HCT116 (cell line): ENCODE measurements around the gene FBXL7. TPM values are rescaled to one million over a fixed set of nuclear protein-coding genes. Genes with fewer than 3 reads are reported as not detected.

Experiments
- ATAC-seq: fragments of 200-7000 bp; cut with Tn5 transposase; 2 replicates; pipeline ENCODE4 v1.9.1; 2020; ENCODE audit warnings: mild to moderate bottlenecking, moderate library complexity
- BruUV-seq: library from RNA; stranded (reverse); fragments of 400-500 nt; replicated peaks from 2 replicates; lab custom pipeline; 2021; lab: Mats Ljungman, UMichigan
- CTCF ChIA-PET: fragments of 300-600 bp; sonication (Branson Sonifier 250); formaldehyde crosslinking; loops from one replicate; lab custom pipeline; 2021; ENCODE audit warnings: antibody characterized with exemption; lab: Charles Lee
- POLR2A ChIA-PET: fragments of 300-600, 350-600 bp; sonication (Branson Sonifier 250); formaldehyde crosslinking; loops from one replicate; lab custom pipeline; 2021; ENCODE audit warnings: antibody characterized with exemption; lab: Charles Lee
- RAD21 ChIA-PET, 2 experiments: fragments of 300-600 bp; sonication (Branson Sonifier 250); formaldehyde crosslinking; loops; one replicate each; lab custom pipeline; 2023; ENCODE audit warnings: low total read pairs in 2 of 2; ENCODE audit not compliant: uncharacterized antibody in 2 of 2, unreplicated experiment in 2 of 2, low non-redundant PET in 1 of 2; lab: Charles Lee
- DNase-seq: peaks from one replicate; pipeline ENCODE4 v3.0.0-alpha.2; 2010; ENCODE audit warnings: low read depth, low spot score
- H2AFZ ChIP-seq: fragments of 200-600 bp; shearing (Covaris generic), sonication (generic); 2 replicates; pipeline ENCODE4 v1.6.1; 2017; ENCODE audit warnings: low read depth, mixed run types, mixed read lengths, antibody characterized with exemption, low read length; ENCODE audit not compliant: poor library complexity, severe bottlenecking
- H3K27ac ChIP-seq: 2 replicates; pipeline ENCODE4 v1.5.1; 2012; ENCODE audit warnings: low read depth, low read length
- H3K27me3 ChIP-seq: fragments of 200-600 bp; sonication (generic); 2 replicates; pipeline ENCODE4 v1.6.1; 2016; ENCODE audit warnings: mixed run types, low read length, mixed read lengths; ENCODE audit not compliant: insufficient read depth
- H3K36me3 ChIP-seq, 2 experiments: fragments of 200-500 bp in 1 of 2; fragments of 200-600 bp in 1 of 2; sonication (Bioruptor generic) in 1 of 2; sonication (generic) in 1 of 2; 2 replicates each; pipeline versions ENCODE4 v1.5.1 to v1.6.1; 2014 to 2016; ENCODE audit warnings: low read length in 2 of 2, inconsistent platforms in 1 of 2, mixed read lengths in 1 of 2, mixed run types in 1 of 2; ENCODE audit not compliant: insufficient read depth in 2 of 2, control insufficient read depth in 1 of 2
- H3K4me1 ChIP-seq, 2 experiments: fragments of 200-600 bp in 1 of 2; sonication (generic) in 1 of 2; 2 replicates each; pipeline versions ENCODE4 v1.5.1 to v1.6.1; 2012 to 2017; ENCODE audit warnings: low read length in 2 of 2, inconsistent platforms in 1 of 2, mild to moderate bottlenecking in 1 of 2, mixed read lengths in 1 of 2, mixed run types in 1 of 2, moderate library complexity in 1 of 2; ENCODE audit not compliant: insufficient read depth in 2 of 2, control insufficient read depth in 1 of 2
- H3K4me2 ChIP-seq: fragments of 200-600 bp; sonication (generic); 2 replicates; pipeline ENCODE4 v1.6.1; 2017; ENCODE audit warnings: mixed run types, low read length, mixed read lengths
- H3K4me3 ChIP-seq, 2 experiments: fragments of 200-600 bp in 1 of 2; sonication (generic) in 1 of 2; replicated peaks in 1 of 2; 2 replicates each; pipeline ENCODE4 v1.5.1; 2011 to 2016; ENCODE audit warnings: low read length in 2 of 2, control low read depth in 1 of 2, low read depth in 1 of 2, mild to moderate bottlenecking in 1 of 2, mixed read lengths in 1 of 2, mixed run types in 1 of 2
- H3K79me2 ChIP-seq: fragments of 200-600 bp; sonication (generic); 2 replicates; pipeline ENCODE4 v1.6.1; 2017; ENCODE audit warnings: mild to moderate bottlenecking, mixed run types, low read length, moderate library complexity, mixed read lengths; ENCODE audit not compliant: insufficient read depth
- H3K9ac ChIP-seq: fragments of 200-600 bp; sonication (generic); 2 replicates; pipeline ENCODE4 v1.6.1; 2016; ENCODE audit warnings: low read length, mixed read lengths
- H3K9me2 ChIP-seq: fragments of 200-600 bp; sonication (generic), shearing (Covaris generic); 2 replicates; pipeline ENCODE4 v1.6.1; 2017; ENCODE audit warnings: mixed run types, mild to moderate bottlenecking, moderate library complexity; ENCODE audit not compliant: insufficient read depth
- H3K9me3 ChIP-seq, 2 experiments: fragments of 200-500 bp in 1 of 2; fragments of 200-600 bp in 1 of 2; sonication (Bioruptor generic) in 1 of 2; sonication (generic) in 1 of 2; 2 replicates each; pipeline ENCODE4 v1.6.1; 2014 to 2017; ENCODE audit warnings: low read length in 2 of 2, mixed read lengths in 2 of 2, inconsistent platforms in 1 of 2, low read depth in 1 of 2, mild to moderate bottlenecking in 1 of 2, mixed run types in 1 of 2, moderate library complexity in 1 of 2; ENCODE audit not compliant: control insufficient read depth in 1 of 2, insufficient read depth in 1 of 2
- H4K20me1 ChIP-seq: fragments of 200-600 bp; sonication (generic), shearing (Covaris generic); 2 replicates; pipeline ENCODE4 v1.6.1; 2017; ENCODE audit warnings: mixed run types, mild to moderate bottlenecking, moderate library complexity; ENCODE audit not compliant: insufficient read depth
- CEBPB ChIP-seq: IDR thresholded peaks from 2 replicates; pipeline ENCODE4 v1.6.1; 2012; ENCODE audit warnings: low read depth
- CTCF ChIP-seq, 3 experiments: fragments of 200-600 bp in 1 of 3; sonication (generic) in 1 of 3; IDR thresholded peaks in 2 of 3; conservative IDR thresholded peaks in 1 of 3; 2 replicates each; pipeline ENCODE4 v1.5.1; 2012 to 2017; ENCODE audit warnings: low read depth in 2 of 3, low read length in 2 of 3, antibody characterized with exemption in 1 of 3, borderline replicate concordance in 1 of 3, control low read depth in 1 of 3, mild to moderate bottlenecking in 1 of 3, mixed read lengths in 1 of 3, mixed run types in 1 of 3, moderate library complexity in 1 of 3; ENCODE audit not compliant: insufficient read depth in 1 of 3
- ELF1 ChIP-seq: IDR thresholded peaks from 2 replicates; pipeline ENCODE4 v1.6.1; 2012; ENCODE audit warnings: low read depth, borderline replicate concordance
- EZH2phosphoT487 ChIP-seq: fragments of 200-600 bp; IDR thresholded peaks from 2 replicates; pipeline ENCODE4 v1.6.1; 2018; ENCODE audit warnings: antibody characterized with exemption, borderline replicate concordance
- FOSL1 ChIP-seq: IDR thresholded peaks from 2 replicates; pipeline ENCODE4 v1.6.1; 2012; ENCODE audit warnings: low read depth
- JUND ChIP-seq: IDR thresholded peaks from 2 replicates; pipeline ENCODE4 v1.6.1; 2012
- POLR2A ChIP-seq: IDR thresholded peaks from 2 replicates; pipeline ENCODE4 v1.7.0; 2011; ENCODE audit warnings: borderline replicate concordance; ENCODE audit not compliant: insufficient read depth, insufficient read length; ENCODE audit errors: extremely low read depth
- REST ChIP-seq: IDR thresholded peaks from 2 replicates; pipeline ENCODE4 v1.6.1; 2012; ENCODE audit warnings: low read depth
- SP1 ChIP-seq: IDR thresholded peaks from 2 replicates; pipeline ENCODE4 v1.6.1; 2012; ENCODE audit warnings: low read depth
- SRF ChIP-seq: IDR thresholded peaks from 2 replicates; pipeline ENCODE4 v1.6.1; 2012; ENCODE audit warnings: low read depth
- TCF7L2 ChIP-seq: IDR thresholded peaks from 2 replicates; pipeline ENCODE4 v1.7.0; 2011; ENCODE audit warnings: borderline replicate concordance, inconsistent platforms; ENCODE audit not compliant: insufficient read depth, insufficient read length; ENCODE audit errors: extremely low read depth
- ZFX ChIP-seq: fragments of 450-650 bp; IDR thresholded peaks from 2 replicates; pipeline ENCODE4 v1.6.1; 2017
- intact Hi-C: fragments of 100-400 bp; cut with micrococcal nuclease; formaldehyde crosslinking; loops from 2 replicates; pipeline ENCODE4 v1.10.0; 2022
- total RNA-seq: library from RNA; stranded (reverse); gene quantifications from one replicate; pipeline ENCODE4 v1.2.1, GENCODE V29; 2021; ENCODE audit not compliant: unreplicated experiment
- TF ChIP-seq, protein P1 (sequence below): IDR thresholded peaks from 2 replicates; pipeline ENCODE4 v1.6.1; 2011; ENCODE audit warnings: mild to moderate bottlenecking, low read length, moderate library complexity; ENCODE audit not compliant: insufficient replicate concordance; ENCODE audit errors: extremely low read depth

Gene FBXL7
- total RNA-seq, 1 experiment from 2014 or later = 0.05 TPM

- TF ChIP-seq POLR2A (no peak), TCF7L2 (no peak), REST (no peak), JUND (no peak), SP1 (no peak), FOSL1 (no peak), EZH2phosphoT487 (no peak), CTCF (IDR thresholded peaks at IDR 0.05 in 2 of 3, conservative IDR thresholded peaks at IDR 0.05 in 1 of 3; ENCODE audit: borderline replicate concordance in 1 of 3, insufficient read depth in 1 of 3, low read depth in 2 of 3, low read length in 2 of 3) (no peak), ELF1 (no peak), CEBPB (no peak), ZFX (no peak), SRF (no peak)
- TF ChIP-seq, protein P1, sequence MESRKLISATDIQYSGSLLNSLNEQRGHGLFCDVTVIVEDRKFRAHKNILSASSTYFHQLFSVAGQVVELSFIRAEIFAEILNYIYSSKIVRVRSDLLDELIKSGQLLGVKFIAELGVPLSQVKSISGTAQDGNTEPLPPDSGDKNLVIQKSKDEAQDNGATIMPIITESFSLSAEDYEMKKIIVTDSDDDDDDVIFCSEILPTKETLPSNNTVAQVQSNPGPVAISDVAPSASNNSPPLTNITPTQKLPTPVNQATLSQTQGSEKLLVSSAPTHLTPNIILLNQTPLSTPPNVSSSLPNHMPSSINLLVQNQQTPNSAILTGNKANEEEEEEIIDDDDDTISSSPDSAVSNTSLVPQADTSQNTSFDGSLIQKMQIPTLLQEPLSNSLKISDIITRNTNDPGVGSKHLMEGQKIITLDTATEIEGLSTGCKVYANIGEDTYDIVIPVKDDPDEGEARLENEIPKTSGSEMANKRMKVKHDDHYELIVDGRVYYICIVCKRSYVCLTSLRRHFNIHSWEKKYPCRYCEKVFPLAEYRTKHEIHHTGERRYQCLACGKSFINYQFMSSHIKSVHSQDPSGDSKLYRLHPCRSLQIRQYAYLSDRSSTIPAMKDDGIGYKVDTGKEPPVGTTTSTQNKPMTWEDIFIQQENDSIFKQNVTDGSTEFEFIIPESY = no peak
- TF ChIP-seq, all 23 proteins: peak for 0
- H3K4me1 ChIP-seq = no peaks in the 10 kb centered on the region
- RAD21 ChIA-PET = no interaction called here
- ATAC-seq (no peak), DNase-seq (no peak)
- H3K9me2 ChIP-seq = no peaks in the 10 kb centered on the region
- H4K20me1 ChIP-seq = no peaks in the 10 kb centered on the region
- no peak overlapping the region for H3K9ac ChIP-seq
- no peaks in the 10 kb centered on the region for H3K79me2 ChIP-seq
- no peak overlapping the region for H3K27ac ChIP-seq
- H3K4me2 ChIP-seq = no peak overlapping the region
- BruUV-seq = no TSS peak
- H3K36me3 ChIP-seq = no peaks in the 10 kb centered on the region
- no peak overlapping the region for H2AFZ ChIP-seq
- H3K4me3 ChIP-seq = no peak overlapping the region
- H3K27me3 ChIP-seq = no peaks in the 10 kb centered on the region
- intact Hi-C loops = no loop called here
- POLR2A ChIA-PET = no interaction called here
- CTCF ChIA-PET = no interaction called here
- peaks cover 8 to 19% of the 10 kb centered on the region in 2 experiments; a peak in 2 of 4 replicates for H3K9me3 ChIP-seq
Measured at GRCh38 chr5:15951126-15951525, 451.1 kb downstream of the FBXL7 start.
